ENCODE measurements around the gene THSD4.
"Not testable (repeated sequence)": the region's sequence is repeated elsewhere in the genome, so short reads cannot be mapped to it uniquely, and the experiment has no call there.

THSD4 gene

GRCh38 chr15:71124937-71125790, 9.9 kb downstream of the THSD4 start:
- no peak for DNase-seq (ENCODE audit: low spot score)

DNA sequence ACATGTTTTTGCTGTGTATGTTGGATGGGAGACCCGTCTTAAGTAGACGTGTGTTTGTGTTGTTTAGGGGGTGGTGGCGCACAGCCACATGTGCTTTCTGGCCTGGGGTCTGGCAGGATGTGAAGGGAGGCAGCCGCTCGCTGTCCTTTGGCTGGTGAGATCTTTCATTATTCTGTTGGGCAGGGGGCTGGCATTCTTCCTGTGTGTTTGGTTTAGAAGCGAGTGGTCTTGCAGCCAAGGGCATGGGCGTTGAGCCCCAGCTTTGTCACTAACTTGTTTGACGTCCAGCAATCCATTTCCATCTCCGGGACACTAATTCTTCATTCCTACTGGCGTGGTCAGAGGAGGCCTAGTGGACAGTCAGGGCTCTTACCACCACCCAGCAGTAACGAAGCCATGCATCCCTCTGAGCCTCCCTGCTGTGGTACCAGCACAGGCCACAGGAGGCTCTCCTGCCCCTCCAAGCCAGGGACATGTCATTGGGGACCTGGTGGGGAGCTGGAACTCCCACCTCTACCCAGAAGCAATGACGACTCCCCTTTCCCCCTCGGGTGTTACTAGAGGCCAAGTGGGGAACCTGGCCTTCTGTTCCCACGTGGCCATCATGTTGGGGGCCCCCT, 10.7 kb downstream of the THSD4 start:
- DNase-seq (ENCODE audit: low spot score): no peak

DNA sequence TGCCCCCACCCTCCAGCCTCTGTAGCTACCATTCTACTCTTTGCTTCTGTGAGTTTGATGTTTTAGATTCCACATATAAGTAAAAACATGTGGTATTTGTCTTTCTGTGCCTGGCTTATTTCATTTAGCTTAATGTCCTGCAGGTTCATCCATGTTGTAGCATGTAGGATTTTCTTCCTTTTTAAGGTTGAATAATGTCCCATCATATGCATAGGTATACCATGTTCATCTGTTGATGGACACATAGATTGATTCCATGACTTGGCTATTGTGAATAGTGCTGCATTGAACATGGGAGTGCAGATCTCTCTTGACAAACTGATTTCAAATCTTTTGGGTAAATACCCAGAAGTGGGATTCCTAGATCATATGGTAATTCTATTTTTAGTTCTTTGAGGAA, 11.8 kb downstream of the THSD4 start:
- DNase-seq (ENCODE audit: low spot score): no peak

- DNase-seq (ENCODE audit: low spot score): not testable (repeated sequence)
Observed at GRCh38 chr15:71128159-71128558, 12.9 kb downstream of the THSD4 start.

- DNase-seq (ENCODE audit: low spot score): no peak
Observed at GRCh38 chr15:71128939-71129562, 13.8 kb downstream of the THSD4 start.

- no peak for DNase-seq (ENCODE audit: low spot score)
Observed at GRCh38 chr15:71129669-71130068, 14.4 kb downstream of the THSD4 start.

DNA sequence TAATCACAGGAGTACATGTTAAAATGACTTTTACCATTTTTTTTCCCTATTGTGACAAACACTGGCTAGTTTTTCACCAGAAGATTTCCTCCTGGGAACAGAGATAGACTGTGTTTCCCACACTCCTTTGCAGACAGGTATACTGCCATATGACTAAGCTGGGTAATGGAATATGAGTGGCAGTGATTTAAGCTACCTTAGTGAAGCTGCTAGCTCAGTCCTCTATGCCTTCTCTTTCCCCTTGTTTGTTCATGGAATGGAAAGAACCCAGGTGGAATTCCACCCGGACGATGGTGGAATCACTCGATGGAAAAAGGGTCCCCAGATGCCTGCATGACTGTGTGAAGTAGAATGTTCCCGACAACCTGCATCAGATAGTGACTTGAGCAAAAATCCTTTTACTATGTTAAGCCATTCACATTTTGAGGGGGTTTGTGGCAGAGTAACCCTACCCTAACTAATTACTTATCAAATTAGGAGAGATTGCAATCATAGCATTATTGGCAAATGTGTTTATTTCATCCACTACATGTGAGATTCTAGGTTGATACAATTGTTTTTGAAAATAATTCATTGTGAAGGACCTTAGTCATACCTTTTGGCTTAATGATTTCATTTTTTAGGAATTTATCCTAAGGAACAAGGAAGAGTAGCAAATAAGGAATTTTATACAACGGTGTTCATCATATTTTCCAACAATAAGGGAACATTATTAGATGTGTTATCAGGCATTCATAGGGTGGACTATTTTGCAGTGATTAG, 16.5 kb downstream of the THSD4 start:
- DNase-seq (ENCODE audit: low spot score): no peak

- no peak for DNase-seq (ENCODE audit: low spot score)
Observed at GRCh38 chr15:71133747-71134472, 18.6 kb downstream of the THSD4 start.

GRCh38 chr15:71136159-71136783, 21.0 kb downstream of the THSD4 start:
- DNase-seq (ENCODE audit: low spot score): peak; percentile 20

DNA sequence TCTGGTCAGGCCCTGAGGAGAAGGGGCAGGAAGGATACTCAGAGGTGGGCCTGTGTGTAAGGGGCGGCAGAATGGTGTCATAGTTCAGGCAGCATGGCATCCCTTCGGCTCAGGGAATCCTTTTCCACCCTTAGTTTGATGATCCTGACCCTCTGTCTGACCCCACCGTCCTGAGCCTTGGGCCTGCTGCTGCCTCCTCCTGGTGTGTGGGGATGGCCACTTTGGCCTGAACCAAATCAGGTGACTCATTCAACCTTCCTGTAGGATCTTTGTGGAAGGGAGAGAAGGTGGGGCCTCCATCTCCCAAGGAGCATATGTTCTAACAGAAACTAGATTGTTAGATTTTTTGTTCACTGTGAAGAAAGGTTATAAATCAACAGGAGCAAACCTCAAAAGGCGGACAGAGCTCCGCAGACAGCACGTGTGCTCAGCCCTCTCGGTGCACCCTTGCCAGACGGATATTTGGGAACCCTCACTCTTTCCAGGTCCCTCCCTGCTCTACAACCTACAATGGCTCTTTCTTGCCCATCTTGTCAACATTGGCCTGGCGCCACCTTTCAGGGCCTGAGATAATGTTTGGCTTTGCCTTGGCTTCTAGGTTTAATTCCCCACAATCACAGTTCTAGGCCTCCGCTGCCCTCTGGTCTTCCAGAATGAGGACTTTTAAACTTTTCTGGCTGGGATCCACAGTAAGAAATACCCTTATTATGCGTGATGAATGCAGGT, 21.7 kb downstream of the THSD4 start:
- no peak for DNase-seq (ENCODE audit: low spot score)

- DNase-seq (ENCODE audit: low spot score): no peak
Observed at GRCh38 chr15:71138473-71138872, 23.2 kb downstream of the THSD4 start.

DNA sequence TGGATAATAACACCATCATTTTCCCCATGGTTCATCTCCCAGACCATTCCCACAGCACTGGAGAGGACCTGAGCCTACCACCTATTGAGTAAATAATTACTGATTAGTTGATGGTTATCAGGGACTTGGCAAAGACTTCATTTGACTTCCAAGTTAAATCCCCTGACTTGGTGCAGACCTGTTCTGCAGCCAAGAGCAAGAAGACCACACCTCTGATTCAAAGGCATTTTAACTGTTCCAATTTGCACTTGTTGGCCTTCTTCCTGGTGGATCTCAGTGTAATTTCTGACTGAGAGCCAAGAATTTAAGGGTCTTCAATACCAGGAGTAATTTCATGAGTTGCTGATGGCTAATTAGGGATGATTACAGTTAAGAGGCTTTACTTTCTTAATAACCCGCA, 24.0 kb downstream of the THSD4 start:
- no peak for DNase-seq (ENCODE audit: low spot score)

DNA sequence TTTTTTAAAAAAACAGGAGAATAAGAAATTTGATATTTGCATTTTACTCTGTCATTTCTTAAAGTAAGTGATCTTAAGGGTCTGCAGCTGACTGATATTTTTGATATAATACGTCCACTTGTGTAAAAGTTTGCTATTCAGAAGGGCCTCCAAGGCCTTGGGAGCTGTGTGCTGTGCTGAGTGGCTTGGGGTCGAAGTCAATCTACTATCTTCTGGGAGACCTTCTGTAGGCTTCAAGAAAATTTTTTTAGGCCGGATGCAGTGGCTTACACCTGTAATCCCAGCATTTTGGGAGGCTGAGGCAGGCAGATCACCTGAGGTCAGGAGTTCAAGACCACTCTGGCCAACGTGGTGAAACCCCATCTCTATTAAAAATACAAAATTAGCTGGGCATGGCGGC, 26.3 kb downstream of the THSD4 start:
- no peak for DNase-seq (ENCODE audit: low spot score)

- no peak for DNase-seq (ENCODE audit: low spot score)
Observed at GRCh38 chr15:71142780-71143179, 27.5 kb downstream of the THSD4 start.

- no peak for DNase-seq (ENCODE audit: low spot score)
Observed at GRCh38 chr15:71143373-71144310, 28.4 kb downstream of the THSD4 start.

- DNase-seq (ENCODE audit: low spot score): no peak
Observed at GRCh38 chr15:71145648-71146047, 30.4 kb downstream of the THSD4 start.

GRCh38 chr15:71146580-71146982, 31.3 kb downstream of the THSD4 start:
- DNase-seq (ENCODE audit: low spot score): no peak

- no peak for DNase-seq (ENCODE audit: low spot score)
Observed at GRCh38 chr15:71148048-71148447, 32.8 kb downstream of the THSD4 start.

Measured in LoVo (cell line).